GM18909 (cell line): Measurements from ENCODE around the gene PLXDC2.

Source experiments
- ATAC-seq: cut with Tn5 transposase; IDR thresholded peaks from one replicate; pipeline ENCODE4 v1.9.1; 2021; ENCODE audit warnings: mild to moderate bottlenecking; ENCODE audit not compliant: unreplicated experiment, poor library complexity

PLXDC2 gene

DNA sequence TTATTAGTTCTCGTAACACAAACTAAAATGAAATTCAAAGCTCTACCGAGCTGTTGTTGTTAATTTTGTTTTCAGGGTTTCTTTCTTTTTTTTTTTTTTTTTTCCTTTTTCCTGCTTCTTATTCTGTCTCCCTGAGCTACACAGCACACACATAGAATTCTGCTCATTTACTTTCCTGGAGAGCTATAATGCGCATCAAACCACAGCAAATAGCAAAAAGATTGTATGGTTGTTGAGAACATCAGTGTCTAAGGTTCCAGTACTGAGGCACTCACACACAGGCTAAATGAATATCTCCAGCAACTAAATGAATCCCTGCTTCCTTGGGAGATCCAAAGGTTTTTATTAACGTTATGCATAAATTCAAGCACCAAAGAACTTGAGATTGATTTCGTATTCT, 418.3 kb downstream of the PLXDC2 start:
- no peak for ATAC-seq

DNA sequence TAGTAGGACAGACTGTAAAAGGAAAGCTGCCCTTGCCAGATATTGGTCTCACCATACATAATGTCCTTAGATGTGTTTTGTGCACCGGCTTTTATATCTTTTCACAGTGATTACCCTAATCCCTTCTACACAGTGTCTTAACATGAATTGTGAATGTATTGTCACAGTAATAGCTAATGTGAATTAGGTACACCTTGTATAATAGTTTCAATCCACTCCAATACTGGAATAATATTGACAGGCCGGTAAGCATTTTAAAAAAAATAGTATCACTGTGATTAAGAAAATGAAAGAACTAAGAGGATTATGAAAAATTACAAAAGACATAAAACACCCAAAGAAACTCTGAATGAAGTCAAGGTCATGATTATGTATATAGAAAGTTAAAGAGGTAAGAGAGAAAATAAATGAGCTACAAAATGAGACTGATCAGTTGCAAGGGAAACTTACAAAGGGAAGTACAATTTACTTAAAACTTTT, 420.9 kb downstream of the PLXDC2 start:
- no peak for ATAC-seq

DNA sequence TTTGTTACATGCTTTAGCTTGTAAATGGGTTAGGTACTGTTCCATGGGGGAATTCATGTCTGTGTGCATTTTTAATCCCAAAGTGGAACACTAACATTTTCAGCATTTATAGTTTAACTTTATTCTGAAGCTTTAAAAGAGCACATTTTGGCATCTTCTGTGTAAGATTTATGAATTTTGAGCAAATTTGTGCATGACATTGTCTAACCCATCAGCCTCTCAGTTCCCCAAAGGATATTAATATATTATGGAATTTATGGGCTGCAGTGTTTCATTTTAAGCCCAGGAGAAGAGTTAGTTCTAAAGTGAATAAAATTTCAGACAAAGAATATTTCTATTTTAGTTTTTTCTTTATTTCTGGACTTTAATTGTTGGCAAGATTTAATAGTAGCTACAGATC, 421.4 kb downstream of the PLXDC2 start:
- no peak for ATAC-seq

DNA sequence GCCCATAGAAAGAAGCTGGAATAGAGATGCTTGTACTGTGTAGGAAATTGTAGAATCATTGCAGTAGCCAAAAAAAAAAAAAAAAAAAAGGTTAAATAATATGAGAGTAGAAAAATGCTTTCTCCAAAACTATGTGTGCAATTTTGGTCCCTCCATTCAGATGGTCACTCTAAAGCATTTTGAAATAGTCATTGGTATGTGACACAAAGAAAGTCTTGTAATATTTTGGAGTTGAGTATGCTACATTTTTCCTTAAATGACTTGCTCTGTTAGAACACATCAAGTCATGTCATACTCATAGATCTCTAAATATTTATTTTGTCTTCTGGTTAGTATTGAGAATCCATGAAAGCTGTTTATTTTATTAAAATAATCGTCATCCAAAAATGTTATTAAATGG, 424.4 kb downstream of the PLXDC2 start:
- ATAC-seq: no peak

DNA sequence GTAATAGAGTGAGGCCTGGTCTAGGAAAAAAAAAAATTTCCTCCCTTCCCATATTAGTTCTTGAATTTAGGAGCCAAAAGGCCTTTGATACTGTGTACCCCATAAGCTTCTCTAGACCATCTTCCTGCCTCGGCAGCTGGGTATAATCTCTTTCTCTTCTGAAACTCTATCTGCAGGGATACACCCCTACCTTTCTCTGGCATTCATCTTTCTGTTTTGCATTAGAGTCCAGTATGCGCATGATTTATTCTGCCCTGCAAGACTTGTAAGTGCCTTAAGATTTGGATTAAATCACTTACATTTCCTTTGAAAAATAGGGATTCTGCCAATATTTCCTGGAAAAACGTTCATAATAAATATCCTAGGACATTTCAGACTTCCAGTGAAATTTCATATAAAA, 431.2 kb downstream of the PLXDC2 start:
- no peak for ATAC-seq

DNA sequence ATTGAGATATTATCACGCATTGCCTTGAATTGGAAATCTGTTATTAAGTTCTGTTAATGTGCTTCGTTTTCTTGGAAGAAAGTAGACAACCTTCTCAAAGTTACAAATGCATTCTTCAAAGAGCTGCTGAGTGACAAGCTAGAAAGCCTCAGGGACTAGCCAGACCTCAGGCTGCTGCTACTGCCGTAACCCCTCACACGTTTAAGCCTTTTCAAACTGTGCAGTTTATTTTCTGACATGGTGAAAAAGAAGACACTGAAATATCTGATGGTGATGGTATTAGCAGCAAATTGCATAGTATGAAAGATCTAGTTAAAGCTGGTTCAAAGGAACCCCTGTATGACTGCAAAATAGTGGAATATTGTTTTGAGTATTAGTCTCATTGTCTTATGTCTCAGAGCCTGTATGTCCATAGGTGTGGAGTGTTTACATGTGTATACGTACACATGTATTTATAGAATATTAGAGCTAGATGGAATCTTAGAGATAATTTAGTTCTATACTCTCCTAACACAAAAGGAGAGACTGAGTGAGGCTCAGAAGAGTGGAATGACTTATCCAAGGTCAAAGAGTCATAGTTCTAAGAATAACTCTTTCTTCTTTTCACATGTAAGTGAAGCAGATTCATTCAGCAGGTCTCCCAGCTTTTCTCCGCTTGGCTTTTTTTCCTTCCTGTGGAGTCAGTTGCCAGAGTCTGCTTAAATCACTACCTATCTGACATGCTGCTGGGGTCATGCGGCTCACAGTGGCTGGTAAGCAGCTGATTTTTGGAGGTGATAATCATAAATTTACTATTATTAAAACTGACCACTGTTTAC, 431.9 kb downstream of the PLXDC2 start:
- no peak for ATAC-seq

DNA sequence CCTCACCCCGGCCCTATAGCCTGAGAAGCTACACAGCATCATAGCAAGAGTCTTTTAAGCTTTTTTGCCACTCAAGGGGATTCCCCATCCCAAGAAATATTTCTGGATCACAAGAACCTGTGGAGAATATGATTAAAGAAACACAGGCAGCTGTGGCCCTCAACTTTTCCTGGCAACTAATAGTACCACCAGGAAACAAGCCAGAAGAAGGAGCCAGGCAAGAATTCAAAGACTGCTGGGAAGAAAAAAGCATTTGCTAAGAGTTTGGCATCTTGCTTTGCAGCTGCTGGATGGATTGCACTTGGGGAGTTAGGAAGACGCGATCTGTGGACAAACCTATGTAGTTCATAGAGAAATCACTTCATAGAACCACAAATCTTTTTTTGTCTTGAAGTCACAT, 437.8 kb downstream of the PLXDC2 start:
- no peak for ATAC-seq

DNA sequence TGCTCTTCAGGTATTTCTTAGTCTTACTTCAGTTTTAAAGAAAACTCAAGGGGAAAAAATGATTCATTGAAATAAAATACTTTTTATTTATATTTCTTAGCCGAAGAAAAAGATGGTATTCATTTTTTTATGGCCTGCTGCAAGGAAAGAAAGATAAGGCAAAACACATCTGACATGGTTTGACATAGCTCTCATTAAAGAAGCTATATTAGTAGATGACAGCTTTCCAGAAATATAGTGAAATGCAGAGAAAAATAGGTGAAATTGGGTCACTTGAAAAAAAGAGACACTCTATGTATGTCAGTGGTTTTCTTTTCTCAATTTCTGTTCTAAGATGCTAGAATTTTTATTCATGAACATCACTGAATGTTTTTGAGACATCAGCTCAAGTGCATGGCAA, 438.3 kb downstream of the PLXDC2 start:
- ATAC-seq: no peak

DNA sequence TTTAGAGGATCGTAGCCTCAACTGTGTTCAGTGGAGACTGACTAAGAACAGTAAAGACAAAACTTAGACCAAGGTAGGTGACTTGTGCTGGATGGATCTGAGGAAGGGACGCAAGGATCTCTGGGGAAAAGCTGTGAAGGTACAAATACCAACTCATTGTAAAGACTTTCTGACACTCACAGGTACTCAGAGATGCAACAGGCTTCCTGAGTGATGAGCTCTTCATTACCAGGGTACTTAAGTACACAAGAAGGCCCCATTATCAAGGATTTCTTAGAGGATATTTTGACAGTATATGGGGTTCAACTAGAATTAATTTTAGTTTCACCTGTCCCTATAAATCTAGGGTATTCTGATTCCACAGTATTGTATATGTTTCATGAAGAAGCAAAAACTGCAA, 440.7 kb downstream of the PLXDC2 start:
- ATAC-seq: no peak

DNA sequence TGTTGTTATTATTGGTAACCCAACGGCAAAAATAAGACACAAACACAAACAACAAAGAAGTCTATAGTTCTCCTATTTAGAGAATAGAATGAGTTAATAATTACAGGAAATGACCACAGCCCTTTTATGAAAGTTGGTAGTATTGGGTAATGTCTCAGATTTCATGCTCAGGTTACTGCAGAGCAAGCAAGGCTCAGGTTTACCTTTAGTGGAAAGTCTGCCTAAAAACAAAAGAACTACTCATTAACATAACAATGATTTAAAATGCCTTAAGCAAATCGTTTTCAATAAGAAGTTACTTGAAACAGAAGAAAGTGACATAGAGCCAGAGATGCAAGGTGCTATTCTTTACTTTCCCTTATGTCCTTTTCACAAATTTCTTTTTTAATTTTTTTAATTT, 441.2 kb downstream of the PLXDC2 start:
- no peak for ATAC-seq

DNA sequence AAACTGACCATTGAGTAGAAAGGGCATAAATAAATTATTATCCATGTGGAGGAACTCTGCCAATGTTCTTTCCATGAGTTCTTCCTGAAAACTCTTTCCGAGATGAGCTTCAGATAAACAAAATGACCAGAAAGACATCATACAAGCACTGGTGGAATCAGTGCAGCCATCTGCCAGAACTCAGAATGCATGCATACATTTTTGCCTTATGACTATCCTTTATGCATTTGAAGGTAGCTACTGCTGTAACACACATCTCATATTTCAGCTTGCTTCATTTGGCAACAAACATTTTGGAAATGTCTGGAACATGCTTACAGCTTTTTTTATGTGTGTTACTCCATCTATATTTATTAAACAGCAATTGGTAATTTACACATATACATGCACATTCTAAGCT, 448.9 kb downstream of the PLXDC2 start:
- ATAC-seq: no peak

DNA sequence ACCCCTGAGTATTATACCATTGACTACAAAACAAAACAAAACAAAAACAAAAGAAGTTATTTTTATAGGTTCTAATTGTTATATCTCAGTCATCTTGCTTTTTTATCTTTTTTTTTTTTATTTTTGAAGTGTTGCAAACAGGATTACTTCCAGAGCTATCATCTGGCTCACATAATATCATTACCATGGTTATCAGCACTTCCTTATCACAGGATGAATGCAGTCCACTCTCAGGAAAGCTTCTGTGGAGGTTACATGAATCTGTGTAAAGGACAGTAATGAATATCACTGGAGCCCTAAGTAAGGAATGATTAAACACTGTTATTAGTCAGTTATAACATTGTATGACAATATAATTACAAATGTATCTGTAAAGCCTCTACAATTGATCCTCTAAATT, 451.5 kb downstream of the PLXDC2 start:
- no peak for ATAC-seq

DNA sequence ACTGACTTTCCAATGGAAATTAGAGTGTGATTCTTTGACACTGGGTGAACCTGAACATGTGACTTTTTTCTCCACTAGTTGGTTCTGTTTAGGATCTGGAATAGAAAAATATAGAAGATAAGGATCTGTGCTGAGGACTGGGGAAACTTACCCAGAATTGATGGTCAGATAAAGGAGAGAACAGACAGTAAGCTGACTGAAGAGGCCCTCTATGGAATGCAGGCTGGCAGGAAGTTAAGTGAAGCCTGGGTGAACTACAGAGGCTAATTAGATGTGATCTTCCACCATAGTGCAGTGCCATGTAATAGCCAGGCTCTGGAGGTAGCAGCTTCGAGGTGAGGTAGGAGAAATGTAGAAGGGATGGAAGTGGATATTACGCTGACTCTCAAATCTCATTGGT, 455.3 kb downstream of the PLXDC2 start:
- no peak for ATAC-seq

DNA sequence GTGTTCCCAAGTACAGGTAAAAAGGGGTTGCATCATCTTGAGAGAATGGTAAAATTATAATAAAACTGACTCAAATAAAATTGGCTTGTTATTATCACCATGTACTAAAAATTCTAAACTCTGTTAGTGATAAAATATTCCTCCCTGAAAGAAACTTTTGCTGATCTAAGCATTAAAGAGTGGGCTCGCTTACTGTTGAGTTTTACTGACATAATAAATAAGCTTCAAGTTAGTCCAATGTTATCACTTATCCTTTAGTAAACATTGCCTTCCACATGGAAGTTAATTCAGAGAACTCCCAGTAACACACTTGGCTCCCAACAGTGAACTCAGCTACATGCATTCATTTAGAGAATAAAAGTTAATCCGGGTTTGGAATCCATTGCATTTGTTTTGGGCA, 456.4 kb downstream of the PLXDC2 start:
- ATAC-seq: no peak

DNA sequence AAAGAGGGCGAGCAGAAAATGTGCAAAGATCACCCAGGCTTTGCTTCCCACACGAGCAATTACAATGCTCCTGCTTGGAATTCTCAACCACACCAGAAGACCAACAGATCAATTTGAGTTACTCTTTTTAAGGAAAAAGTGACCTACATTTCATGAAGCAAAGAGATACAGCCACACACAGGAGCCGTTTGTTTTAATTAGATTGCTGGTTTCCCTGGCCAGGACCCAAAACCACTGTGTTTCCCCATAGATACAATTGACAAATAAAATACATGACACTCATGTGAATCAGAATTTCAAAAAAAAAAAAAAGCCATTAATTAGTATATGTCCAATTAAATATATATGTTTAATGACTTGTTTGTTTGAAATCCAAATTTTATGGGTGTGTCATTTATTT, 458.3 kb downstream of the PLXDC2 start:
- ATAC-seq: no peak

DNA sequence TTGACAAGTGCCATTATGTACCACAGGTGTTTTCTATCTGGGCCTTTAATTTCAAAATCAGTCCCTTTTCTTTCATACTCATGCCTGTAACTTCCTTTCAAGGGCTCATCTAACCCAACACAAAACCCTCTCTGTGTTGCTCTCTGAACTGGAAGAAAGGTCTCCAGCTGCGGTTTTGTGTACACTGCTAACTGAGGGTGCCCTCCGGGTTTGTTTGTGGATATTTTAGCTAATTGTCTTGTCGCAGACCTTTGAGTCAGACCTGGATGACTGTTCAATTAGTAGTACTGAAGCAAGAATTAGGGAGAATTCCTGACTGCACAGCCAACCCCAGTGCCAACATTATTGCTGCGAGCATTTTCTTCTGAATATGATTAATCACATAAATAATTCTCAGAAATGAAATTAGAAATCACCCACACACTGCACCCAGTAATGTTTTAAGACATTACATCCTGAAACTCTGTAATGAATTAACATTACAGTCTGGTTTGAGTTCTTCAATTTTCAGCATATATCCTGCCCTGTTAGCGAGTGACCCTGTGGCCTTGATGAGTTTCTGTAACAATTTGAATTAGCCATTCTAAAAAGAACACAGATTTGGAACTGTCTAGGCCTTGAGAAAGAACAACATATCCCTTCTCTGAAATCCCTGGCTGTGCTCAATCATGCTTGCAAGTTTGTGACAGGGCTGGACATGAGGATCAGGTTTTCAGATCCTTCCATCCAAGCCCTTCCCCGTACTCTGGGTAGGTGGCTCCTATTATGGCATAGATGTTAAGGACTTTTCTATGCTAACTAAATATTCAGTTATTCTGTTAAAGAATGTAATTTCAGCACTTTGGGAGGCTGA, 460.1 kb downstream of the PLXDC2 start:
- no peak for ATAC-seq

DNA sequence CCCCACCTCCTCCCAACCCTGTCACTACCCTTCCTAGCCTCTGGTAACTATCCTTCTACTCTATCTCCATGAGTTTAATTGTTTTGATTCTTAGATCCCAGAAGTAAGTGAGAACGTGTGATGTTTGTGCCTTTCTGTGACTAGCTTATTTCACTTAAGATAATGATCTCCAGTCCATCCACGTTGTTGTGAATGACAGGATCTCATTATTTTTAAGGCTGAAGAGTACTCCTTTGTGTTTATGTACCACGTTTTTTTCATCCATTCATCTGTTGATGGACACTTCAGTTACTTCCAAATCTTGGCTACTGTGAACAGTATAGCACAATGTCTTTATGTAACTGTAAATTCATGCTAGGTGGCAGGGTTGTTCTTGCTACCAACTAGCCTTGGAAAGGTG, 461.6 kb downstream of the PLXDC2 start:
- no peak for ATAC-seq

DNA sequence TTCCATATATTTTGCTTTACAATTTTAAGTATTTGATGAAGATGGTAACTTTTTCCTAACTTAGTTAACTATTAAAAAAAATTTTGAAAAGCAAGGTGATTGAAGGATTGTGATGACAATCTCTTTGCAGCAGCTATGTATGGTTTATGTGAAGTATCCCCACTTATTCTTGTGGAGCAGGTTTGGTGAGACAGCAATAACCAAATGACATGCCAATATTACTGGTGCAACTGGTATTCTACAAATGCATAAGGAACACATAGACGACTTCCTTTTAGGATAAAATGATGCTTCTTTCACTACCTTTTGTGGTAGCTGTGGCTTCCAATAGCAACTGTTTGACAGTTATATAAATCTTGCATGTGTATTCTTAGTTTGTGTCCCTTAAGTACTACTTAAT, 465.3 kb downstream of the PLXDC2 start:
- ATAC-seq: no peak

DNA sequence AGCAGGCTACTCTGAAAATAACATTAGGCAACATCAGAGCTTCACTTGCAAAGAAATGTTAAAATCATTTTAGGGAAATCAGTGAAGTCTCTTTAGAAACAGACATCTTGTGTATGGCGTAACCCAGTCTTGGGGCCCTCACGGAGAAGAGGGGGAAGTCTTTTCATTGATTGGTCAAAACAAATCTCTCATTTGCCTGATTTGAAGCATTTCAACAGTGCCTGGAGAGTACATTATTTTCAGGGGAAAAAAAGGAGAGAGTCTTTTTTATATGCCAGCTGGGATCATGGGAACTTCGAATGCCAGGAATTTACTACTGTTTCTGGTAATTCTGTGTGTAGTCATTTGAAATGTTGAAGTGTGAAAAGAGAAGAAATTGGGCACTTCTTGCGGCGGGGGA, 471.4 kb downstream of the PLXDC2 start:
- ATAC-seq: no peak

DNA sequence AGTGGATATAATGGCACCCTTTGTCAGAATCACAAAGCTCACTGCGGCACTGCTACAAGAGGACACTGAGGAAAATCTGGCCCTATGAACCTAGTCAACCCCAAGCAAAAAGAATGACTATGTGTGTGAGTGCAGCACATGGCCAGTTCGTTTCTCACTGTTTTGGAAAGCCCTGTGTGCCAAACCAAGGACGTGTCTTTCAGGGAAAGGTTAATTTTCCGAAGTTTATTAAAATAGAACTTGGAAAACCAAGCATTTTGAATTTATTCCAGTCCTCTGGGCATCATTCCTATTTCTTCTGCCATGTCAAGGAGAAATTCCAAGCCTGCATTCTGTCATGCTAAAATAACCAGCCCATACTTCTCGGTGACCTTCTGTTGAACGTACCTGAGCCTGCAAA, 471.8 kb downstream of the PLXDC2 start:
- no peak for ATAC-seq

DNA sequence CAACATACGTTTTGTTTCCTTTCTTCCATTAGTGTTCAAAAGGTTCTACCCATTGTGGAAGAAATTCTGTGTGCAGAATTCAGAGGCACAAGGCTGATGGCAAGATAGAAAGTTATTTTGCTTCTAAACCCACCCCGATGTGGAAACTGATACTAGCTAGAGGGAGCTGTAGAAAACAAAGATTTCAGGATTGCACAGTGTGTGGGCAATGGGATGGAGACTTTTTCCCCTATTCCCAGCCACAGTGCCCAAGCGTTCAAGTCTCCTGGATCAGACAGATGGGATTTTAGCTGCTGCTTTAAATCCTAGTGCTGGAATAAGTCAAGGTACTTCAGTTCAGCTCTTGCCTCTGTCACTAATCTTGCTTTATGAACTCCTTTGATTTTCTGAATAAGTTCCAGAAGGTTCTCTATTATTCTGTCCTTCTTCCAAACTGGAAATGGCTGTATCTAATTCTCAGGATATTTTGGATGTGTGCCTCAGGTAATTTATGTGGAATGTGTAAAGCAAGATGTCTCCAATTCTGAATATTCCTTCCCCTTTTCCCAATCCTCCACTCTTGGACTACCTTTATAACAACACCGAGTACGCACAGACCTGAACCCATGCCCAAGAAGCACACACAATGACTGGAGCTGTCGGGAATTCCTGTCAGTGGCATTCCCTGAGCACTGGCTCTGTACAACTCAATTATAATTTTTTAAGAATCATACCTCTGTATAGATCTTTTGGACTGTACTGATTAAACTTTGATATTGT, 473.0 kb downstream of the PLXDC2 start:
- no peak for ATAC-seq
